ENCODE measurements around the gene FYTTD1. TPM values are rescaled to one million over a fixed set of nuclear protein-coding genes. Genes with fewer than 3 reads are reported as not detected.

Gene FYTTD1
- total RNA-seq, 3 donors from 2014 or later = 25.1 to 67.2 (median 30.6) TPM

GRCh38 chr3:197742787-197743186, 6.9 kb upstream of the FYTTD1 start:
- TF ChIP-seq CTCF (IDR thresholded peaks at IDR 0.05) = no peak
- no peak for ATAC-seq
- intact Hi-C loops (cut with DNase I, micrococcal nuclease) = no loop called here
- no peak for DNase-seq
- no peaks in the 10 kb centered on the region for H3K4me1 ChIP-seq (ENCODE audit: low read depth)
- H3K9me3 ChIP-seq = no peaks in the 10 kb centered on the region
- H3K4me3 ChIP-seq = no peak overlapping the region
- H3K36me3 ChIP-seq (ENCODE audit: low read depth) = no peaks in the 10 kb centered on the region

GRCh38 chr3:197746209-197746608, 3.5 kb upstream of the FYTTD1 start:
- no peaks in the 10 kb centered on the region for H3K9me3 ChIP-seq
- ATAC-seq = no peak
- H3K4me3 ChIP-seq = no peak overlapping the region
- no peaks in the 10 kb centered on the region for H3K36me3 ChIP-seq (ENCODE audit: low read depth)
- DNase-seq = no peak
- no peak for TF ChIP-seq CTCF (IDR thresholded peaks at IDR 0.05)
- peaks cover 4% of the 10 kb centered on the region for H3K4me1 ChIP-seq (ENCODE audit: low read depth)
- intact Hi-C loops (cut with DNase I, micrococcal nuclease) = no loop called here

GRCh38 chr3:197746801-197747237, 2.9 kb upstream of the FYTTD1 start:
- Histone ChIP-seq H3K9me3 (no peaks in the 10 kb centered on the region), H3K36me3 (ENCODE audit: low read depth) (no peaks in the 10 kb centered on the region), H3K4me3 (no peak overlapping the region), H3K4me1 (ENCODE audit: low read depth) (peaks cover 10% of the 10 kb centered on the region)
- TF ChIP-seq CTCF (IDR thresholded peaks at IDR 0.05) = no peak
- ATAC-seq = no peak
- DNase-seq = peak in 1 of 3 donors; percentile 24
- intact Hi-C loops (cut with DNase I, micrococcal nuclease) = no loop called here

GRCh38 chr3:197748597-197749314, 927 bp upstream of the FYTTD1 start:
- H3K36me3 ChIP-seq (ENCODE audit: low read depth) = no peaks in the 10 kb centered on the region
- peaks cover 15% of the 10 kb centered on the region for H3K4me1 ChIP-seq (ENCODE audit: low read depth)
- TF ChIP-seq CTCF (IDR thresholded peaks at IDR 0.05) = no peak
- no peak for DNase-seq
- intact Hi-C loops (cut with DNase I, micrococcal nuclease) = no loop called here
- no peaks in the 10 kb centered on the region for H3K9me3 ChIP-seq
- ATAC-seq = no peak
- peak overlapping the region; percentile 1 for H3K4me3 ChIP-seq

GRCh38 chr3:197749315-197749600, 425 bp upstream of the FYTTD1 start:
- ATAC-seq = peak; percentile 46
- H3K4me1 ChIP-seq (ENCODE audit: low read depth) = peaks cover 15% of the 10 kb centered on the region

More at GRCh38 chr3:197749315-197749600, 425 bp upstream of the FYTTD1 start:
- DNase-seq = peak in 1 of 3 donors; percentile 55
- Histone ChIP-seq H3K36me3 (ENCODE audit: low read depth) (no peaks in the 10 kb centered on the region), H3K9me3 (no peaks in the 10 kb centered on the region), H3K4me3 (peak overlapping the region; percentile 1)
- intact Hi-C loops (cut with DNase I, micrococcal nuclease) = no loop called here
- no peak for TF ChIP-seq CTCF (IDR thresholded peaks at IDR 0.05)

All from mucosa of descending colon (tissue), 3 donors.